ENCODE results near the gene NPM3.

The NPM3 gene

GRCh38 chr10:101732096-101732495 lies 51.1 kb downstream of the NPM3 start:
- no peak overlapping the region for H3K4me3 ChIP-seq (ENCODE audit: low read length, poor library complexity, severe bottlenecking)

More at GRCh38 chr10:101732096-101732495, 51.1 kb downstream of the NPM3 start:
- Histone ChIP-seq H3K4me2 (ENCODE audit: low read depth, low read length, poor library complexity, severe bottlenecking) (no peak overlapping the region), H3K9me3 (ENCODE audit: insufficient read depth, low read depth, low read length) (no peaks in the 10 kb centered on the region), H3K79me2 (ENCODE audit: insufficient read depth, low read length) (no peaks in the 10 kb centered on the region), H3K27me3 (ENCODE audit: insufficient read depth, low read length, poor library complexity, severe bottlenecking) (no peaks in the 10 kb centered on the region), H3K9me2 (replicated peaks; ENCODE audit: low read depth, low read length) (no peaks in the 10 kb centered on the region), H2AFZ (ENCODE audit: low read length) (no peak overlapping the region), H3K36me3 (ENCODE audit: insufficient read depth, low read length) (no peaks in the 10 kb centered on the region), H3K4me1 (ENCODE audit: insufficient read depth, low read length, poor library complexity, severe bottlenecking) (no peaks in the 10 kb centered on the region), H3F3A (ENCODE audit: low read depth) (no peaks in the 10 kb centered on the region), H4K20me1 (ENCODE audit: insufficient read depth, low read length, poor library complexity, severe bottlenecking) (no peaks in the 10 kb centered on the region), H3K9ac (ENCODE audit: low read depth, low read length, poor library complexity, severe bottlenecking) (no peak overlapping the region)
- TF ChIP-seq CTCF (conservative IDR thresholded peaks at IDR 0.05; ENCODE audit: low read length) (no peak), EZH2phosphoT487 (IDR thresholded peaks at IDR 0.05; ENCODE audit: borderline replicate concordance) (no peak)
